Transverse colon (tissue), 3 donors: ENCODE measurements around the gene VGLL4.

Experiments
- POLR2A ChIP-seq: fragments of 450-650 bp; IDR thresholded peaks from one replicate; pipeline ENCODE4 v1.6.1; 2016; ENCODE audit warnings: antibody characterized with exemption, mild to moderate bottlenecking, moderate library complexity
- TF ChIP-seq, protein P1 (sequence below), 5 experiments: fragments of 200-600 bp in 3 of 5; fragments of 450-650 bp in 2 of 5; sonication (generic) in 3 of 5; IDR thresholded peaks; 1 replicate in 2 of 5; 2 replicates in 3 of 5; pipeline ENCODE4 v1.5.1; 2016 to 2017; ENCODE audit warnings: antibody characterized with exemption in 5 of 5, inconsistent platforms in 3 of 5, mild to moderate bottlenecking in 2 of 5, moderate library complexity in 1 of 5

- TF ChIP-seq, protein P1, sequence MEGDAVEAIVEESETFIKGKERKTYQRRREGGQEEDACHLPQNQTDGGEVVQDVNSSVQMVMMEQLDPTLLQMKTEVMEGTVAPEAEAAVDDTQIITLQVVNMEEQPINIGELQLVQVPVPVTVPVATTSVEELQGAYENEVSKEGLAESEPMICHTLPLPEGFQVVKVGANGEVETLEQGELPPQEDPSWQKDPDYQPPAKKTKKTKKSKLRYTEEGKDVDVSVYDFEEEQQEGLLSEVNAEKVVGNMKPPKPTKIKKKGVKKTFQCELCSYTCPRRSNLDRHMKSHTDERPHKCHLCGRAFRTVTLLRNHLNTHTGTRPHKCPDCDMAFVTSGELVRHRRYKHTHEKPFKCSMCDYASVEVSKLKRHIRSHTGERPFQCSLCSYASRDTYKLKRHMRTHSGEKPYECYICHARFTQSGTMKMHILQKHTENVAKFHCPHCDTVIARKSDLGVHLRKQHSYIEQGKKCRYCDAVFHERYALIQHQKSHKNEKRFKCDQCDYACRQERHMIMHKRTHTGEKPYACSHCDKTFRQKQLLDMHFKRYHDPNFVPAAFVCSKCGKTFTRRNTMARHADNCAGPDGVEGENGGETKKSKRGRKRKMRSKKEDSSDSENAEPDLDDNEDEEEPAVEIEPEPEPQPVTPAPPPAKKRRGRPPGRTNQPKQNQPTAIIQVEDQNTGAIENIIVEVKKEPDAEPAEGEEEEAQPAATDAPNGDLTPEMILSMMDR (IDR thresholded peaks at IDR 0.05), result no peak
- no peak for TF ChIP-seq POLR2A
These were observed 96.2 kb downstream of the VGLL4 start for GRCh38 chr3:11547498-11547897.
